ENCODE measurements around the gene LRRC43.
A peak's percentile ranks its signal among the peaks of the same experiment; 100 is the strongest.
"Not testable (repeated sequence)": the region's sequence is repeated elsewhere in the genome, so short reads cannot be mapped to it uniquely, and the experiment has no call there.

The LRRC43 gene

GRCh38 chr12:122166422-122167349 lies 16.2 kb upstream of the LRRC43 start:
- no peak for DNase-seq (ENCODE audit: low read depth)
- TF ChIP-seq CTCF (IDR thresholded peaks at IDR 0.05; ENCODE audit: insufficient read depth, low read depth, low read length, missing control alignments): no peak
- H3K4me3 ChIP-seq (ENCODE audit: low read length): no peak overlapping the region

GRCh38 chr12:122167356-122167925 lies 15.5 kb upstream of the LRRC43 start:
- no peak for DNase-seq (ENCODE audit: low read depth)
- TF ChIP-seq CTCF (IDR thresholded peaks at IDR 0.05; ENCODE audit: insufficient read depth, low read depth, low read length, missing control alignments): no peak
- H3K4me3 ChIP-seq (ENCODE audit: low read length): no peak overlapping the region

GRCh38 chr12:122168492-122168891 lies 14.4 kb upstream of the LRRC43 start:
- TF ChIP-seq CTCF (IDR thresholded peaks at IDR 0.05; ENCODE audit: insufficient read depth, low read depth, low read length, missing control alignments): no peak
- no peak overlapping the region for H3K4me3 ChIP-seq (ENCODE audit: low read length)
- no peak for DNase-seq (ENCODE audit: low read depth)

- no peak for DNase-seq (ENCODE audit: low read depth)
- TF ChIP-seq CTCF (IDR thresholded peaks at IDR 0.05; ENCODE audit: insufficient read depth, low read depth, low read length, missing control alignments): no peak
- no peak overlapping the region for H3K4me3 ChIP-seq (ENCODE audit: low read length)
These were observed 11.5 kb upstream of the LRRC43 start for GRCh38 chr12:122171399-122171798.

GRCh38 chr12:122172262-122172939 lies 10.5 kb upstream of the LRRC43 start:
- no peak overlapping the region for H3K4me3 ChIP-seq (ENCODE audit: low read length)
- no peak for DNase-seq (ENCODE audit: low read depth)
- TF ChIP-seq CTCF (IDR thresholded peaks at IDR 0.05; ENCODE audit: insufficient read depth, low read depth, low read length, missing control alignments): no peak

GRCh38 chr12:122174155-122174845 lies 8.6 kb upstream of the LRRC43 start, which contains the start of gene IL31:
IL31 (minus strand) TSS chr12:122174221; CDS start chr12:122174172, 49 bp downstream.
- no peak within 1 kb of the TSS for H3K4me3 ChIP-seq (ENCODE audit: low read length)
- TF ChIP-seq CTCF (IDR thresholded peaks at IDR 0.05; ENCODE audit: insufficient read depth, low read depth, low read length, missing control alignments): no peak
- DNase-seq (ENCODE audit: low read depth): no peak

- not testable (repeated sequence) for H3K4me3 ChIP-seq (ENCODE audit: low read length)
- DNase-seq (ENCODE audit: low read depth): peak; percentile 37
These were observed 6.5 kb upstream of the LRRC43 start for GRCh38 chr12:122176473-122176872.

Measured in epithelial cell of esophagus (primary cell).